K562 (cell line): Measurements from ENCODE around the gene ATL2. TPM values are rescaled to one million over a fixed set of nuclear protein-coding genes. Genes with fewer than 3 reads are reported as not detected.
A peak's percentile ranks its signal among the peaks of the same experiment; 100 is the strongest.

Experiments used
- ARID1B ChIP-seq: fragments of 450-650 bp; IDR thresholded peaks from 2 replicates; pipeline ENCODE4 v1.6.1; 2016; ENCODE audit warnings: antibody characterized with exemption, mild to moderate bottlenecking, inconsistent platforms
- BCOR ChIP-seq: fragments of 450-650 bp; IDR thresholded peaks from 2 replicates; pipeline ENCODE4 v1.6.1; 2016
- ESRRA ChIP-seq: fragments of 450-650 bp; IDR thresholded peaks from 2 replicates; pipeline ENCODE4 v1.6.1; 2014; ENCODE audit warnings: low read depth, mild to moderate bottlenecking, moderate library complexity, borderline replicate concordance
- FOXK2 ChIP-seq, 2 experiments: fragments of 450-650 bp; IDR thresholded peaks in 1 of 2; conservative IDR thresholded peaks in 1 of 2; 2 replicates each; pipeline ENCODE4 v1.6.1; 2016; ENCODE audit warnings: low read depth in 2 of 2, mild to moderate bottlenecking in 1 of 2
- JUND ChIP-seq, 2 experiments: IDR thresholded peaks; 2 replicates in 1 of 2; 3 replicates in 1 of 2; pipeline ENCODE4 v1.6.1; 2011; ENCODE audit warnings: borderline replicate concordance in 2 of 2, low read depth in 2 of 2, low read length in 2 of 2, improper control_type of control experiment in 1 of 2, missing biosample characterization in 1 of 2, missing genetic modification characterization in 1 of 2, missing genetic modification reagents in 1 of 2
- L3MBTL2 ChIP-seq: fragments of 450-650 bp; IDR thresholded peaks from 2 replicates; pipeline ENCODE4 v1.6.1; 2016; ENCODE audit warnings: mild to moderate bottlenecking, moderate library complexity
- MED1 ChIP-seq: sonication (generic); formaldehyde crosslinking; IDR thresholded peaks from 2 replicates; pipeline ENCODE4 v1.8.1; 2023; ENCODE audit warnings: missing genetic modification reagents, borderline replicate concordance
- MIER1 ChIP-seq: fragments of 450-650 bp; IDR thresholded peaks from 2 replicates; pipeline ENCODE4 v1.6.1; 2016; ENCODE audit warnings: antibody characterized with exemption, mild to moderate bottlenecking, low read depth
- RBM22 ChIP-seq: fragments of 200-400 bp; formaldehyde crosslinking; IDR thresholded peaks from 2 replicates; pipeline ENCODE4 v1.6.1; 2018; ENCODE audit warnings: low read length, low read depth; ENCODE audit not compliant: poor library complexity, severe bottlenecking
- SLC30A9 ChIP-seq: fragments of 250-450 bp; sonication (Bioruptor Pico); IDR thresholded peaks from 2 replicates; pipeline ENCODE4 v1.8.0; 2022; ENCODE audit warnings: mild to moderate bottlenecking, moderate library complexity
- ZNF24 ChIP-seq: fragments of 450-650 bp; IDR thresholded peaks from 2 replicates; pipeline ENCODE4 v1.6.1; 2016
- polyA plus RNA-seq, 8 experiments: library from polyadenylated mRNA; depleted of rRNA in 4 of 8; stranded (reverse) in 5 of 8; unstranded in 3 of 8; fragments of >200 nt; fragmentation: Nextera tagmentation in 2 of 8; fragmentation: Illumina TruSeq in 1 of 8; extraction: Ambion mirVana in 2 of 8; extraction: Trizol in 1 of 8; gene quantifications; 2 replicates each; pipeline versions ENCODE4 v1.2.1 to v1.2.3, GENCODE V29; 2011 to 2014; ENCODE audit warnings: inconsistent platforms in 1 of 8, missing spikeins in 1 of 8
- total RNA-seq, 7 experiments: library from RNA; depleted of rRNA in 6 of 7; stranded (reverse); fragments of >200 nt in 6 of 7; fragmentation: Illumina TruSeq in 2 of 7; extraction: Trizol in 2 of 7; gene quantifications; 2 replicates each; pipeline versions ENCODE4 v1.2.1 to v1.2.3, GENCODE V29; 2011 to 2021; ENCODE audit warnings: low replicate concordance in 1 of 7
- TF ChIP-seq, protein P1 (sequence below): sonication (generic); formaldehyde crosslinking; IDR thresholded peaks from 2 replicates; pipeline ENCODE4 v1.8.1; 2023; ENCODE audit warnings: mild to moderate bottlenecking, missing genetic modification reagents
- TF ChIP-seq, protein P2 (sequence below): IDR thresholded peaks from 2 replicates; pipeline ENCODE4 v1.6.1; 2011; ENCODE audit not compliant: insufficient read length; ENCODE audit errors: extremely low read depth
- TF ChIP-seq, protein P3 (sequence below): IDR thresholded peaks from 3 replicates; pipeline ENCODE4 v1.6.1; 2011; ENCODE audit warnings: borderline replicate concordance, mild to moderate bottlenecking; ENCODE audit not compliant: insufficient read length, insufficient read depth
- TF ChIP-seq, protein P4 (sequence below), 2 experiments: fragments of 450-650 bp in 1 of 2; sonication (generic) in 1 of 2; formaldehyde crosslinking in 1 of 2; IDR thresholded peaks in 1 of 2; conservative IDR thresholded peaks in 1 of 2; 2 replicates each; pipeline versions ENCODE4 v1.6.1 to v1.8.1; 2016 to 2023; ENCODE audit warnings: mild to moderate bottlenecking in 2 of 2, moderate library complexity in 2 of 2, inconsistent platforms in 1 of 2, missing genetic modification reagents in 1 of 2
- TF ChIP-seq, protein P5 (sequence below): IDR thresholded peaks from 2 replicates; pipeline ENCODE4 v1.6.1; 2012; ENCODE audit warnings: low read depth, low read length, improper control_type of control experiment, borderline replicate concordance
- TF ChIP-seq, protein P6 (sequence below): fragments of 450-650 bp; IDR thresholded peaks from 2 replicates; pipeline ENCODE4 v1.6.1; 2016; ENCODE audit warnings: low read depth, mild to moderate bottlenecking, moderate library complexity

Gene ATL2
- total and polyA plus RNA-seq, 9 of the 15 experiments (the other 6 are each of a cell fraction or from before 2014, with no cell fraction given), result 12.0 to 80.8 (median 70.2) TPM

DNA sequence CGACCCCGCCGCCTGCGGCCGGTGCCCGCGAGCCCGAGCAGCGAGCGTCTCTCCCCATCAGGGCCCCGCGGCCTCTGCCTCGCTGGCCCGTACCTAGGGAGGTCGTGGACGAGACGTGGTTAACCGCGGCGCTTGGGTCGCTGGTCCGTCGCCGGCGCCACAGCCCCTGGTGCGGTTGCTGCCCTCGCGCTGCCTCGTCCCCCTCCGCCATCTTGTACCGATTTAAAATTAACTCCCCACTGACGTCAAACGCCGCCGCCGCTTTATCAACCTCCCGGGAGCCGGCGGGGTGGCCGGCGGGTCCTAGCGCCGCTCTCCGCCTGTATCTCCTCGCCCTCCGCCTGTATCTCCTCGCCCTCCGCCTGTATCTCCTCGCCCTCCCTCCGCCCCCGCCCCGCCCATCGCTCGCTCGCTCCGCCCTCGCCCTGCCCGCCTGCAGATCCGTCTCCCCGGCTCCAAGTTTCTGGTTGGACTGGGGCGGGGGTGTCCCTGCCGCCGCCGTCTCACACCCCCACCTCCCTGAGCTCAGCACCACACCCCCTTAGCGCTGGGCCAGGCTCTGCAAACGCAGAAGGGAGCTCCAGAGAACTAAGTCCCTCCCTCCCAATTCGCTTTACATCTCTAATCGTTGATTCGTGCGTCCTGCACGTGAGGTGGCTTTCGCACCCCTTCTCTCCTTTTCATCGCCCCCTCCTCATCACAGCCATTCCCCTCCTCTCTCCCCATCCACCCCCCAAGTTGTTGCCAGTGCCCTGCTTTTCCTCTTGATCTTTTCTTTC is at the start of gene ATL2 (continued):
- TF ChIP-seq, protein P1, sequence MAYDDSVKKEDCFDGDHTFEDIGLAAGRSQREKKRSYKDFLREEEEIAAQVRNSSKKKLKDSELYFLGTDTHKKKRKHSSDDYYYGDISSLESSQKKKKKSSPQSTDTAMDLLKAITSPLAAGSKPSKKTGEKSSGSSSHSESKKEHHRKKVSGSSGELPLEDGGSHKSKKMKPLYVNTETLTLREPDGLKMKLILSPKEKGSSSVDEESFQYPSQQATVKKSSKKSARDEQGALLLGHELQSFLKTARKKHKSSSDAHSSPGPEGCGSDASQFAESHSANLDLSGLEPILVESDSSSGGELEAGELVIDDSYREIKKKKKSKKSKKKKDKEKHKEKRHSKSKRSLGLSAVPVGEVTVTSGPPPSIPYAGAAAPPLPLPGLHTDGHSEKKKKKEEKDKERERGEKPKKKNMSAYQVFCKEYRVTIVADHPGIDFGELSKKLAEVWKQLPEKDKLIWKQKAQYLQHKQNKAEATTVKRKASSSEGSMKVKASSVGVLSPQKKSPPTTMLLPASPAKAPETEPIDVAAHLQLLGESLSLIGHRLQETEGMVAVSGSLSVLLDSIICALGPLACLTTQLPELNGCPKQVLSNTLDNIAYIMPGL (CRISPR knock-in tag), result peak; percentile 79; the same call in 1 of the 2 replicates
- TF ChIP-seq, protein P2, sequence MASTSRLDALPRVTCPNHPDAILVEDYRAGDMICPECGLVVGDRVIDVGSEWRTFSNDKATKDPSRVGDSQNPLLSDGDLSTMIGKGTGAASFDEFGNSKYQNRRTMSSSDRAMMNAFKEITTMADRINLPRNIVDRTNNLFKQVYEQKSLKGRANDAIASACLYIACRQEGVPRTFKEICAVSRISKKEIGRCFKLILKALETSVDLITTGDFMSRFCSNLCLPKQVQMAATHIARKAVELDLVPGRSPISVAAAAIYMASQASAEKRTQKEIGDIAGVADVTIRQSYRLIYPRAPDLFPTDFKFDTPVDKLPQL, result no peak
- TF ChIP-seq, protein P3, sequence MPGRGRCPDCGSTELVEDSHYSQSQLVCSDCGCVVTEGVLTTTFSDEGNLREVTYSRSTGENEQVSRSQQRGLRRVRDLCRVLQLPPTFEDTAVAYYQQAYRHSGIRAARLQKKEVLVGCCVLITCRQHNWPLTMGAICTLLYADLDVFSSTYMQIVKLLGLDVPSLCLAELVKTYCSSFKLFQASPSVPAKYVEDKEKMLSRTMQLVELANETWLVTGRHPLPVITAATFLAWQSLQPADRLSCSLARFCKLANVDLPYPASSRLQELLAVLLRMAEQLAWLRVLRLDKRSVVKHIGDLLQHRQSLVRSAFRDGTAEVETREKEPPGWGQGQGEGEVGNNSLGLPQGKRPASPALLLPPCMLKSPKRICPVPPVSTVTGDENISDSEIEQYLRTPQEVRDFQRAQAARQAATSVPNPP, result no peak
- TF ChIP-seq MED1 (CRISPR knock-in tag), result 0 out of 2 replicates have a peak, but pooled peaks have one; percentile 8
- TF ChIP-seq ZNF24, result no peak
- TF ChIP-seq, protein P4, sequence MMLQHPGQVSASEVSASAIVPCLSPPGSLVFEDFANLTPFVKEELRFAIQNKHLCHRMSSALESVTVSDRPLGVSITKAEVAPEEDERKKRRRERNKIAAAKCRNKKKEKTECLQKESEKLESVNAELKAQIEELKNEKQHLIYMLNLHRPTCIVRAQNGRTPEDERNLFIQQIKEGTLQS (IDR thresholded peaks at IDR 0.05), result no peak
- TF ChIP-seq, protein P4 (CRISPR knock-in tag; conservative IDR thresholded peaks at IDR 0.05), result peak; percentile 47; the same call in 1 of the 2 replicates
- TF ChIP-seq, protein P5, sequence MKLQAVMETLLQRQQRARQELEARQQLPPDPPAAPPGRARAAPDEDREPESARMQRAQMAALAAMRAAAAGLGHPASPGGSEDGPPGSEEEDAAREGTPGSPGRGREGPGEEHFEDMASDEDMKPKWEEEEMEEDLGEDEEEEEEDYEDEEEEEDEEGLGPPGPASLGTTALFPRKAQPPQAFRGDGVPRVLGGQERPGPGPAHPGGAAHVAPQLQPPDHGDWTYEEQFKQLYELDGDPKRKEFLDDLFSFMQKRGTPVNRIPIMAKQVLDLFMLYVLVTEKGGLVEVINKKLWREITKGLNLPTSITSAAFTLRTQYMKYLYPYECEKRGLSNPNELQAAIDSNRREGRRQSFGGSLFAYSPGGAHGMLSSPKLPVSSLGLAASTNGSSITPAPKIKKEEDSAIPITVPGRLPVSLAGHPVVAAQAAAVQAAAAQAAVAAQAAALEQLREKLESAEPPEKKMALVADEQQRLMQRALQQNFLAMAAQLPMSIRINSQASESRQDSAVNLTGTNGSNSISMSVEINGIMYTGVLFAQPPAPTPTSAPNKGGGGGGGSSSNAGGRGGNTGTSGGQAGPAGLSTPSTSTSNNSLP, result peak; percentile 50; the same call in 1 of the 2 replicates
- TF ChIP-seq ESRRA, result no peak
- TF ChIP-seq MIER1, result peak; percentile 70; the same call in 1 of the 2 replicates
- TF ChIP-seq JUND (IDR thresholded peaks at IDR 0.05; ENCODE audit: borderline replicate concordance, low read depth, low read length), result peak; percentile 57; the same call in 1 of the 2 replicates
- TF ChIP-seq JUND (tag; IDR thresholded peaks at IDR 0.05; ENCODE audit: borderline replicate concordance, low read depth, low read length), result no peak; the same call in 2 of the 3 replicates
- TF ChIP-seq, protein P6, sequence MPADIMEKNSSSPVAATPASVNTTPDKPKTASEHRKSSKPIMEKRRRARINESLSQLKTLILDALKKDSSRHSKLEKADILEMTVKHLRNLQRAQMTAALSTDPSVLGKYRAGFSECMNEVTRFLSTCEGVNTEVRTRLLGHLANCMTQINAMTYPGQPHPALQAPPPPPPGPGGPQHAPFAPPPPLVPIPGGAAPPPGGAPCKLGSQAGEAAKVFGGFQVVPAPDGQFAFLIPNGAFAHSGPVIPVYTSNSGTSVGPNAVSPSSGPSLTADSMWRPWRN, result peak; percentile 79
- peak; percentile 45; the same call in 1 of the 2 replicates for TF ChIP-seq BCOR
- peak; percentile 51 for TF ChIP-seq ARID1B
- TF ChIP-seq FOXK2 (conservative IDR thresholded peaks at IDR 0.05 in 1 of 2, IDR thresholded peaks at IDR 0.05 in 1 of 2; ENCODE audit: low read depth in 2 of 2), result peak; percentile 57 to 68; a peak in 2 of 4 replicates
- no peak; the same call in 1 of the 2 replicates for TF ChIP-seq L3MBTL2
- no peak for TF ChIP-seq SLC30A9 (CRISPR knock-in tag)
- peak; percentile 61 for TF ChIP-seq RBM22
